ENCODE data around the gene RARA.

Gene RARA

DNA sequence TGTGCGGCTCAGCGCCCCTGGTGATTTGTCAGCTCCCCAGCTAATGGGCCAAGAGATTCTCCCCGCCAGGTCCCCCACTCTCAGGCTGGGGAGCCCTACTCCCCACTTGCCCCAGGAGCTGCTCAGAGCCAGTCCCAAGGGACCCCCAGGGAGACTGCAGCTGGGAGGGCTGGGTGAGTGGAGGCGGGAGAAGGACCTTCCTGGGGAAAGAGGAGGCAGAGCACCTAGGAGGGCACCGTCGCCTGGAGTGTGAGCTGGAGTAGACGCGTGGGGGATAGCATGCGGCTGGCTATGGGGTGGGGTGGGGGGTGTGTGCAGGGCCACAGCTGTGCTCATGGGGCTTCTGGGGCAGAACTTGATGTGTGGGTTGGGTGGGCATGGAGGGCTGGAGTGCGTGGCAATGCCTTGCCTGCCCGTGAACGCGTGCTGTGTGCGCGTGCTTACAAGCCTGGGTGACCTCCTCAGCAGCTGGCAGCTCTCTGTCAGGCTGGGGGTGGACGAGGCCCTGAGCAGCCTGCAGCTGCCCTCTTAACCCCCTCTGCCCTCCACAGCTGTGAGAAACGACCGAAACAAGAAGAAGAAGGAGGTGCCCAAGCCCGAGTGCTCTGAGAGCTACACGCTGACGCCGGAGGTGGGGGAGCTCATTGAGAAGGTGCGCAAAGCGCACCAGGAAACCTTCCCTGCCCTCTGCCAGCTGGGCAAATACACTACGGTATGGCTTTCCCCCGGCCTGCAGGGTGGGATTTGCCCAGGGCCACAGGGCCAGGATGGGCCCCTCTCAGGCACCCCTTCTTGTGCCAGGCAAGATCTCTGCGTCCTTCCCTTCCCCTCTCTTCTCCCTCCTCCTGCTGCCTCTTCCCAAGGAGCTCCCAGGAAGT, 42.6 kb downstream of the RARA start:
- no peak for DNase-seq (ENCODE audit: low read depth, low spot score)
- TF ChIP-seq, protein P1, sequence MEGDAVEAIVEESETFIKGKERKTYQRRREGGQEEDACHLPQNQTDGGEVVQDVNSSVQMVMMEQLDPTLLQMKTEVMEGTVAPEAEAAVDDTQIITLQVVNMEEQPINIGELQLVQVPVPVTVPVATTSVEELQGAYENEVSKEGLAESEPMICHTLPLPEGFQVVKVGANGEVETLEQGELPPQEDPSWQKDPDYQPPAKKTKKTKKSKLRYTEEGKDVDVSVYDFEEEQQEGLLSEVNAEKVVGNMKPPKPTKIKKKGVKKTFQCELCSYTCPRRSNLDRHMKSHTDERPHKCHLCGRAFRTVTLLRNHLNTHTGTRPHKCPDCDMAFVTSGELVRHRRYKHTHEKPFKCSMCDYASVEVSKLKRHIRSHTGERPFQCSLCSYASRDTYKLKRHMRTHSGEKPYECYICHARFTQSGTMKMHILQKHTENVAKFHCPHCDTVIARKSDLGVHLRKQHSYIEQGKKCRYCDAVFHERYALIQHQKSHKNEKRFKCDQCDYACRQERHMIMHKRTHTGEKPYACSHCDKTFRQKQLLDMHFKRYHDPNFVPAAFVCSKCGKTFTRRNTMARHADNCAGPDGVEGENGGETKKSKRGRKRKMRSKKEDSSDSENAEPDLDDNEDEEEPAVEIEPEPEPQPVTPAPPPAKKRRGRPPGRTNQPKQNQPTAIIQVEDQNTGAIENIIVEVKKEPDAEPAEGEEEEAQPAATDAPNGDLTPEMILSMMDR (IDR thresholded peaks at IDR 0.05; ENCODE audit: insufficient read depth, low read length, missing control alignments), result no peak
- CTCF ChIA-PET, result interaction anchor here (0.8 to 23.6 kb wide), 5 partner anchors 9 to 181 kb away, joined by 4 to 649 read pairs (median 6); partner anchors contain the start of genes RARA, TOP2A and WIPF2
- H3K4me3 ChIP-seq (ENCODE audit: low read depth, low read length), result no peak overlapping the region
- POLR2A ChIA-PET, result no interaction called here

DNA sequence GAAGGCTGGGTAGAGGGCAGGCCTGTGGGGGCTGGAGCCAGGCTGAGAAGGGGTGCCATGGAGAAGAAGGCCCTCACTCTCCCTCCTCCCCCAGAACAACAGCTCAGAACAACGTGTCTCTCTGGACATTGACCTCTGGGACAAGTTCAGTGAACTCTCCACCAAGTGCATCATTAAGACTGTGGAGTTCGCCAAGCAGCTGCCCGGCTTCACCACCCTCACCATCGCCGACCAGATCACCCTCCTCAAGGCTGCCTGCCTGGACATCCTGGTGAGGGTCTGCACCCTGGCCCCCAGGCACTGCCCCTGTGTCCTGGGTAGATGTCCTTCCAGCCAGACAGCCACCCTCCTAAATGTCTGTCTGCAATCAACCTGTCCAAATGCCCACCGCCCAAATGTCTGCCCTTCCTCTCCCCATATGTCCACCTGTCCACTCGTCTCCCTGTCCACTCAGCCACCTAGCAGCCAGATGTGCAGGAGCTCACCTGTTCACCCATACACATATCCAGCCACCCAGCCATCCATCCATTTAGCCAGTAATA, 43.3 kb downstream of the RARA start:
- POLR2A ChIA-PET, result no interaction called here
- no peak for DNase-seq (ENCODE audit: low read depth, low spot score)
- CTCF ChIA-PET, result interaction anchor here (0.8 to 23.6 kb wide), 7 partner anchors 8 to 209 kb away, joined by 3 to 649 read pairs (median 6); partner anchors contain the start of genes RARA, TOP2A and WIPF2
- H3K4me3 ChIP-seq (ENCODE audit: low read depth, low read length), result no peak overlapping the region
- TF ChIP-seq, protein P1 (IDR thresholded peaks at IDR 0.05; ENCODE audit: insufficient read depth, low read length, missing control alignments), result no peak

- CTCF ChIA-PET, result interaction anchor here (0.6 to 23.6 kb wide), 7 partner anchors 8 to 208 kb away, joined by 3 to 649 read pairs (median 6); partner anchors contain the start of genes RARA and TOP2A
- no peak overlapping the region for H3K4me3 ChIP-seq (ENCODE audit: low read depth, low read length)
- TF ChIP-seq, protein P1 (IDR thresholded peaks at IDR 0.05; ENCODE audit: insufficient read depth, low read length, missing control alignments), result no peak
- POLR2A ChIA-PET, result interaction anchor here (0.8 kb wide), 1 partner anchor 53 kb away, joined by 6 read pairs; no protein-coding TSS in a partner anchor
- DNase-seq (ENCODE audit: low read depth, low spot score), result no peak
These were observed 43.9 kb downstream of the RARA start for GRCh38 chr17:40352779-40353394.

- POLR2A ChIA-PET, result interaction anchor here (0.7 to 1.0 kb wide), 2 partner anchors 9 to 51 kb away, joined by 3 to 5 read pairs; no protein-coding TSS in a partner anchor
- DNase-seq (ENCODE audit: low read depth, low spot score), result no peak
- H3K4me3 ChIP-seq (ENCODE audit: low read depth, low read length), result no peak overlapping the region
- CTCF ChIA-PET, result interaction anchor here (0.7 to 23.6 kb wide), 33 partner anchors 9 to 292 kb away, joined by 3 to 649 read pairs (median 5); partner anchors contain the start of genes CDC6, GJD3, RARA and TOP2A
- TF ChIP-seq, protein P1 (IDR thresholded peaks at IDR 0.05; ENCODE audit: insufficient read depth, low read length, missing control alignments), result no peak
These were observed 45.5 kb downstream of the RARA start for GRCh38 chr17:40354221-40355122.

DNA sequence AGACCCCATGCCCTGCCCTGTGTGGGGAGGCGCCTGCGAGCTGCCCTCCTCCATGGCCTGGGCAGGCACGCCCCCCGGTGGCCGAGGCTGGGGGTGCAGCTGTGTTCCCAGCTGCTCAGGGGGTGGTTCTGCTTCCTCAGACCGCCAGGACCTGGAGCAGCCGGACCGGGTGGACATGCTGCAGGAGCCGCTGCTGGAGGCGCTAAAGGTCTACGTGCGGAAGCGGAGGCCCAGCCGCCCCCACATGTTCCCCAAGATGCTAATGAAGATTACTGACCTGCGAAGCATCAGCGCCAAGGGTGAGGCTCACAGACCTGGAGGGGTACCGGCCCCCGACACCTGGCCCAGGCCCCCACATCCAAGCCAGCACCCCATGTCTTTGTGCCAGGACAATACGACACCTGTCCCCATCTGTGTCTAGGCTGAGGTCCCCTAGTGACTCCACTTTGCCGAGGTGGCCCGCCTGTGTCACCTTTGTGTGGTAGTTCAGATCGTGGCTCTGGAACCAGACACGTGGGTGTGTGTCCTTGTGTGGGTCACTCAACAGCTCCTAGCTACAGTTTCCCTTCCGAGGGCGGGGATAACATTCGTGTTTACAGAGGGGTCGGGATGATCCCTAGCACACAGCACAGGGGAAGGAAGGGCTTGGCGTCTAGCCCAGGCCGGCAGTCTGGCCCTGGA, 46.3 kb downstream of the RARA start:
- TF ChIP-seq, protein P1 (IDR thresholded peaks at IDR 0.05; ENCODE audit: insufficient read depth, low read length, missing control alignments), result peak; percentile 98
- no peak overlapping the region for H3K4me3 ChIP-seq (ENCODE audit: low read depth, low read length)
- POLR2A ChIA-PET, result interaction anchor here (0.7 to 1.0 kb wide), 2 partner anchors 10 to 51 kb away, joined by 3 to 5 read pairs; no protein-coding TSS in a partner anchor
- DNase-seq (ENCODE audit: low read depth, low spot score), result no peak
- CTCF ChIA-PET, result interaction anchor here (0.6 to 23.6 kb wide), 33 partner anchors 8 to 291 kb away, joined by 3 to 649 read pairs (median 5); partner anchors contain the start of genes CDC6, GJD3, RARA and TOP2A

Data from AG04449 (cell line).